NCI-H2107 treated with DMSO at 0.1 percent for 48 hours (cell line): ENCODE data around the gene MYO10.
"Not testable (repeated sequence)": the region's sequence is repeated elsewhere in the genome, so short reads cannot be mapped to it uniquely, and the experiment has no call there.

Experiments used
- DNase-seq: peaks from one replicate; lab custom pipeline; 2025; ENCODE audit not compliant: unreplicated experiment; lab: John Stamatoyannopoulos, UW

Gene MYO10

GRCh38 chr5:16889203-16889971 is 46.7 kb downstream of the MYO10 start:
- DNase-seq = no peak

GRCh38 chr5:16888694-16889124 is 47.4 kb downstream of the MYO10 start:
- DNase-seq = no peak

- DNase-seq = no peak
These were observed 49.2 kb downstream of the MYO10 start for GRCh38 chr5:16886793-16887345.

GRCh38 chr5:16886366-16886736 is 49.7 kb downstream of the MYO10 start:
- DNase-seq = no peak

- DNase-seq = no peak
These were observed 50.3 kb downstream of the MYO10 start for GRCh38 chr5:16885635-16886365.

- no peak for DNase-seq
These were observed 51.5 kb downstream of the MYO10 start for GRCh38 chr5:16884595-16884994.

- DNase-seq = no peak
These were observed 52.3 kb downstream of the MYO10 start for GRCh38 chr5:16883806-16884205.

GRCh38 chr5:16883176-16883575 is 52.9 kb downstream of the MYO10 start:
- DNase-seq = no peak

GRCh38 chr5:16881251-16881650 is 54.8 kb downstream of the MYO10 start:
- no peak for DNase-seq

- DNase-seq = no peak
These were observed 55.5 kb downstream of the MYO10 start for GRCh38 chr5:16880547-16880946.

- DNase-seq = no peak
These were observed 56.4 kb downstream of the MYO10 start for GRCh38 chr5:16879650-16880049.

- no peak for DNase-seq
These were observed 56.9 kb downstream of the MYO10 start for GRCh38 chr5:16879191-16879590.

GRCh38 chr5:16877267-16877935 is 58.7 kb downstream of the MYO10 start:
- no peak for DNase-seq

- DNase-seq = not testable (repeated sequence)
These were observed 61.7 kb downstream of the MYO10 start for GRCh38 chr5:16874424-16874823.

- no peak for DNase-seq
These were observed 64.2 kb downstream of the MYO10 start for GRCh38 chr5:16871746-16872339.

GRCh38 chr5:16870878-16871277 is 65.2 kb downstream of the MYO10 start:
- DNase-seq = no peak

- DNase-seq = no peak
These were observed 66.0 kb downstream of the MYO10 start for GRCh38 chr5:16869821-16870796.

- DNase-seq = no peak
These were observed 68.5 kb downstream of the MYO10 start for GRCh38 chr5:16867577-16867953.

GRCh38 chr5:16866795-16867576 is 69.1 kb downstream of the MYO10 start:
- DNase-seq = peak; percentile 10
